Measurements from ENCODE around the gene HSP90B1. TPM values are rescaled to one million over a fixed set of nuclear protein-coding genes. Genes with fewer than 3 reads are reported as not detected.

Gene HSP90B1
- 489 TPM for polyA plus RNA-seq (2013, experiment 1 of 4)
- 438 TPM for polyA plus RNA-seq (2013, experiment 2 of 4)
- 471 TPM for polyA plus RNA-seq (2013, experiment 3 of 4)
- 470 TPM for polyA plus RNA-seq (2013, experiment 4 of 4)

GRCh38 chr12:103930034-103930786 lies at the start of gene HSP90B1:
Gene HSP90B1, plus strand, starts transcription at chr12:103930410. Its CDS starts 106 bp downstream, at chr12:103930516.
- H3K36me3 ChIP-seq (ENCODE audit: control insufficient read depth, insufficient read depth, low read length): peaks cover 18% of the 10 kb centered on the region
- peak within 1 kb of the TSS; percentile 94 for H3K4me3 ChIP-seq (ENCODE audit: insufficient read depth, low read depth, low read length)
- WGBS, 2 experiments: 0% methylated on average over 56 of the region's 56 CpGs
- H3K9me3 ChIP-seq (ENCODE audit: control insufficient read depth, low read length): no peaks in the 10 kb centered on the region
- no peaks in the 10 kb centered on the region for H3K27me3 ChIP-seq (ENCODE audit: control insufficient read depth, insufficient read depth, low read length, poor library complexity, severe bottlenecking)
- peaks cover 19% of the 10 kb centered on the region for H3K4me1 ChIP-seq (ENCODE audit: control insufficient read depth, insufficient read depth, low read length)
- peak within 1 kb of the TSS; percentile 92 for H3K27ac ChIP-seq (ENCODE audit: insufficient read depth, low read depth, low read length, poor library complexity, severe bottlenecking)

GRCh38 chr12:103881261-103881660 lies 48.9 kb upstream of the HSP90B1 start:
- Histone ChIP-seq H3K27me3 (ENCODE audit: control insufficient read depth, insufficient read depth, low read length, poor library complexity, severe bottlenecking) (no peaks in the 10 kb centered on the region), H3K4me3 (ENCODE audit: insufficient read depth, low read depth, low read length) (no peak overlapping the region), H3K9me3 (ENCODE audit: control insufficient read depth, low read length) (no peaks in the 10 kb centered on the region), H3K27ac (ENCODE audit: insufficient read depth, low read depth, low read length, poor library complexity, severe bottlenecking) (no peak overlapping the region), H3K4me1 (ENCODE audit: control insufficient read depth, insufficient read depth, low read length) (no peaks in the 10 kb centered on the region), H3K36me3 (ENCODE audit: control insufficient read depth, insufficient read depth, low read length) (no peaks in the 10 kb centered on the region)
- 93 to 96% methylated on average over 2 of the region's 2 CpGs for WGBS, 2 experiments

GRCh38 chr12:103882861-103883596 lies 47.2 kb upstream of the HSP90B1 start:
- 58 to 75% methylated on average over 2 of the region's 2 CpGs for whole genome bisulfite sequencing, 2 experiments
- Histone ChIP-seq H3K4me3 (ENCODE audit: insufficient read depth, low read depth, low read length) (no peak overlapping the region), H3K27ac (ENCODE audit: insufficient read depth, low read depth, low read length, poor library complexity, severe bottlenecking) (no peak overlapping the region), H3K27me3 (ENCODE audit: control insufficient read depth, insufficient read depth, low read length, poor library complexity, severe bottlenecking) (no peaks in the 10 kb centered on the region), H3K4me1 (ENCODE audit: control insufficient read depth, insufficient read depth, low read length) (no peaks in the 10 kb centered on the region), H3K9me3 (ENCODE audit: control insufficient read depth, low read length) (no peaks in the 10 kb centered on the region), H3K36me3 (ENCODE audit: control insufficient read depth, insufficient read depth, low read length) (no peaks in the 10 kb centered on the region)

- 100% methylated on average over 2 of the region's 2 CpGs for WGBS, 2 experiments
- no peaks in the 10 kb centered on the region for H3K36me3 ChIP-seq (ENCODE audit: control insufficient read depth, insufficient read depth, low read length)
- no peaks in the 10 kb centered on the region for H3K9me3 ChIP-seq (ENCODE audit: control insufficient read depth, low read length)
- H3K27ac ChIP-seq (ENCODE audit: insufficient read depth, low read depth, low read length, poor library complexity, severe bottlenecking): no peak overlapping the region
- H3K4me3 ChIP-seq (ENCODE audit: insufficient read depth, low read depth, low read length): no peak overlapping the region
- no peaks in the 10 kb centered on the region for H3K4me1 ChIP-seq (ENCODE audit: control insufficient read depth, insufficient read depth, low read length)
- H3K27me3 ChIP-seq (ENCODE audit: control insufficient read depth, insufficient read depth, low read length, poor library complexity, severe bottlenecking): no peaks in the 10 kb centered on the region
Measured at GRCh38 chr12:103883908-103884307, 46.3 kb upstream of the HSP90B1 start.

- Histone ChIP-seq H3K27ac (ENCODE audit: insufficient read depth, low read depth, low read length, poor library complexity, severe bottlenecking) (no peak overlapping the region), H3K4me3 (ENCODE audit: insufficient read depth, low read depth, low read length) (no peak overlapping the region), H3K36me3 (ENCODE audit: control insufficient read depth, insufficient read depth, low read length) (no peaks in the 10 kb centered on the region), H3K9me3 (ENCODE audit: control insufficient read depth, low read length) (no peaks in the 10 kb centered on the region), H3K27me3 (ENCODE audit: control insufficient read depth, insufficient read depth, low read length, poor library complexity, severe bottlenecking) (no peaks in the 10 kb centered on the region), H3K4me1 (ENCODE audit: control insufficient read depth, insufficient read depth, low read length) (no peaks in the 10 kb centered on the region)
- WGBS, 2 experiments: 56% methylated on average over 4 of the region's 4 CpGs
Measured at GRCh38 chr12:103884316-103884715, 45.9 kb upstream of the HSP90B1 start.

GRCh38 chr12:103886195-103886797 lies 43.9 kb upstream of the HSP90B1 start:
- Histone ChIP-seq H3K27me3 (ENCODE audit: control insufficient read depth, insufficient read depth, low read length, poor library complexity, severe bottlenecking) (no peaks in the 10 kb centered on the region), H3K9me3 (ENCODE audit: control insufficient read depth, low read length) (no peaks in the 10 kb centered on the region), H3K4me1 (ENCODE audit: control insufficient read depth, insufficient read depth, low read length) (no peaks in the 10 kb centered on the region), H3K27ac (ENCODE audit: insufficient read depth, low read depth, low read length, poor library complexity, severe bottlenecking) (no peak overlapping the region), H3K36me3 (ENCODE audit: control insufficient read depth, insufficient read depth, low read length) (no peaks in the 10 kb centered on the region), H3K4me3 (ENCODE audit: insufficient read depth, low read depth, low read length) (no peak overlapping the region)
- WGBS, 2 experiments: 41 to 42% methylated on average over 3 to 4 of the region's 4 CpGs

GRCh38 chr12:103887738-103888137 lies 42.5 kb upstream of the HSP90B1 start:
- H3K4me3 ChIP-seq (ENCODE audit: insufficient read depth, low read depth, low read length): no peak overlapping the region
- H3K36me3 ChIP-seq (ENCODE audit: control insufficient read depth, insufficient read depth, low read length): no peaks in the 10 kb centered on the region
- no peaks in the 10 kb centered on the region for H3K4me1 ChIP-seq (ENCODE audit: control insufficient read depth, insufficient read depth, low read length)
- no peaks in the 10 kb centered on the region for H3K9me3 ChIP-seq (ENCODE audit: control insufficient read depth, low read length)
- H3K27ac ChIP-seq (ENCODE audit: insufficient read depth, low read depth, low read length, poor library complexity, severe bottlenecking): no peak overlapping the region
- WGBS, 2 experiments: 87 to 91% methylated on average over 1 of the region's 1 CpG
- no peaks in the 10 kb centered on the region for H3K27me3 ChIP-seq (ENCODE audit: control insufficient read depth, insufficient read depth, low read length, poor library complexity, severe bottlenecking)

GRCh38 chr12:103897316-103897715 lies 32.9 kb upstream of the HSP90B1 start:
- 64 to 68% methylated on average over 3 of the region's 3 CpGs for WGBS, 2 experiments
- no peak overlapping the region for H3K4me3 ChIP-seq (ENCODE audit: insufficient read depth, low read depth, low read length)
- H3K27me3 ChIP-seq (ENCODE audit: control insufficient read depth, insufficient read depth, low read length, poor library complexity, severe bottlenecking): no peaks in the 10 kb centered on the region
- no peaks in the 10 kb centered on the region for H3K4me1 ChIP-seq (ENCODE audit: control insufficient read depth, insufficient read depth, low read length)
- no peak overlapping the region for H3K27ac ChIP-seq (ENCODE audit: insufficient read depth, low read depth, low read length, poor library complexity, severe bottlenecking)
- no peaks in the 10 kb centered on the region for H3K36me3 ChIP-seq (ENCODE audit: control insufficient read depth, insufficient read depth, low read length)
- no peaks in the 10 kb centered on the region for H3K9me3 ChIP-seq (ENCODE audit: control insufficient read depth, low read length)

- no peaks in the 10 kb centered on the region for H3K27me3 ChIP-seq (ENCODE audit: control insufficient read depth, insufficient read depth, low read length, poor library complexity, severe bottlenecking)
- WGBS, 2 experiments: 76 to 79% methylated on average over 7 of the region's 7 CpGs
- H3K9me3 ChIP-seq (ENCODE audit: control insufficient read depth, low read length): no peaks in the 10 kb centered on the region
- H3K4me3 ChIP-seq (ENCODE audit: insufficient read depth, low read depth, low read length): no peak overlapping the region
- no peak overlapping the region for H3K27ac ChIP-seq (ENCODE audit: insufficient read depth, low read depth, low read length, poor library complexity, severe bottlenecking)
- no peaks in the 10 kb centered on the region for H3K4me1 ChIP-seq (ENCODE audit: control insufficient read depth, insufficient read depth, low read length)
- H3K36me3 ChIP-seq (ENCODE audit: control insufficient read depth, insufficient read depth, low read length): no peaks in the 10 kb centered on the region
Measured at GRCh38 chr12:103901518-103902173, 28.6 kb upstream of the HSP90B1 start.
